HG02938 (cell line): ENCODE measurements around the gene TBC1D8.

ENCODE experiments used
- ATAC-seq: cut with Tn5 transposase; IDR thresholded peaks from one replicate; pipeline ENCODE4 v1.9.1; 2021; ENCODE audit warnings: mild to moderate bottlenecking, moderate library complexity; ENCODE audit not compliant: unreplicated experiment

Gene TBC1D8

GRCh38 chr2:101037161-101037755 is 113.9 kb downstream of the TBC1D8 start:
- ATAC-seq: no peak

- ATAC-seq: no peak
These were observed 114.6 kb downstream of the TBC1D8 start for GRCh38 chr2:101036562-101036961.

DNA sequence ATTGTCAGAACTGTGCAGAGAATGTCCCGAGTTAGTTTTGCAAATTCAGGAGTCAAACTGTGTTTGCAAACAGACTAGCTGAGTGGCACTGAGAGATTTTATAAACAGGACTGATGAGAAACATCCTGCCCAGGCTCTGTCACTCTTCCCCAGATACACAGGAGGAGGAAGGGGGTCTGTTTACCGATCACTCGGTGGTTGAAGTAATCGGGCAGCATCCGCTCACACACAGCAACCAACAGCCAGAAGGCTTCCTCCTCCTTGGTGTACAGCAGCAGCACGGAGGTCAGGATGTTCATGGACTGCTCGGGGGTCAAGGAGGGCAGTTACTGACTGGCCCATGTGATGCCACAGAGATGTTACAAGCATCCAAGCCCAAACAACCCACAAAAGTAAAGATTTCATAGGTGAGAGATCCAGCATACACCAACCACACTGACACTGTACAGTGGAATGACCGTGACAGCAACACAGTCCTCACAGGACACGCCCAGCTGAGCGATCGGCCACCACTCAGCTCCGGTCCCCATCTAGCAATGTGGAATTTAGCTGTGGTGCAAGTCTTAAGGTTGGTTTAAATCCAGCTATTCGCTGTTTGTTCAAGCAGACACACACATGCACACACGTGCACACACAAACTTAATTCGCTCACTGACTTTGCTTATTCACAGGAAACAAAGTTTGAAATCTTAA is 119.0 kb downstream of the TBC1D8 start:
- no peak for ATAC-seq

GRCh38 chr2:101030866-101031554 is 120.2 kb downstream of the TBC1D8 start:
- no peak for ATAC-seq

- ATAC-seq: no peak
These were observed 123.3 kb downstream of the TBC1D8 start for GRCh38 chr2:101027852-101028251.

DNA sequence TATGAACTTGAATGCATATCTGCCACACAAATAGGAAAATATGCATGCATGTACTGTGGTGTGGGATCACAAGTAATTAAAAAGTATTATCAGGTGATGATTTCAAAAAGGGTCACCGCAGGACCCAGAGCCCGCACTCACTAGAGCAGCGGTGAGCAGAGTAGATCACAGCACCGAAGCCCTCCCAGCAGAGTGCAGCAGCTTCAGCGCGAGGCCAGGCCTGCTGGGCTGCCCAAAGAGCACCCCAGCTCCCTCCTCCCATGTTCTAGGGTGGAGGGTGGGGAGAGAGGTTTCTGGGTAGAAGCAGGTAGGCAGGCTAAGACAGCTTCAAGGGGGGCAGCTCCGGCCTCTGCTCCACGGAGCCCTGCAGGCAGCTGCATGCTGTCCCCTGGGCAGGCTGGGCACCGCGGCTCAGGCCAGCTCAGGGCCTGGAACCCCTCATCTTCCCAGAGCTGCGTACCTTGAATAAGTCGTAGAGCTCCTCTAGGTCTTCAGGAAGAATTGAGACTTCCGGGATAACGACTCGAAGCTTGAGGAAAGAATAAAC is 124.2 kb downstream of the TBC1D8 start:
- ATAC-seq: no peak

DNA sequence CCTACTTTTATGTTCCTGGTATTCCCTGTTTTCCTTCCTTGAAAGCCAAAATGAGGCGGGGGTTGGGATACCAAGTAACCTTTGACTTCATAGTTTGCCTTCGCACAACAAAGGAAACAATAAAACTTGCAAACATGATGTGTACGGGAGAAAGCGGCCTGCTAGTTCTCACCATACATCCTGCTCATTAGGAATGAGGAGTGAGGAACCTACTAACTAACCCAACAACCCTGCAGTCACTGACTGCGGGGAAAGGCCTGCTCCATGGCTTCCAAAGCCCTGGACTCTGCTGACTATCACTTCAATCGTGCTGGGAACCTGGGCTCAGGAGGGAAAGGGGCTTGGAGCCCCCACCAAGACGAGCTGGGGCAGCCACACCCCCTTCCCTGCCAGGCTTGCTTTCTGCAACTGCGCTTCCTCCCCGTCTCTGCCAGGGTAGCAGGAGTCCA is 124.9 kb downstream of the TBC1D8 start:
- ATAC-seq: no peak

DNA sequence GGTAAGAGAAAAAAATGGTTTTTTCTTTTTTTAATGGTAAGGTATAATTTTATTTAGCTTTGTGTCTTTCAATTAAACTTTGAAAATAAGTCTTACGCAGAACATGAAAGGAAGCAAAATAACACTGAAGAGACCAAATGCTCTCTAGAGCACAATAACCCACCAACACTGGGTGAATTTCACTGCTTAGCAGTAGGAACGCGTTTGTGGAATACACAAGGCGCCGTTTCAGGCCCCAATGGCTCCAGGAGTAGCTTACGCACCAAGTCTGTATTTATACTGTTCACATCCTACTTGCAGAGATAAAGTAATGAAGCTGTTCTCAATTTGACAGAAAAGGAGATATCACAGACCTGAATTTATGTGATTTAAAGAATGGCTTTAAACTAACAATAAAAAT is 125.6 kb downstream of the TBC1D8 start:
- ATAC-seq: no peak

- ATAC-seq: no peak
These were observed 127.7 kb downstream of the TBC1D8 start for GRCh38 chr2:101023327-101024107.

DNA sequence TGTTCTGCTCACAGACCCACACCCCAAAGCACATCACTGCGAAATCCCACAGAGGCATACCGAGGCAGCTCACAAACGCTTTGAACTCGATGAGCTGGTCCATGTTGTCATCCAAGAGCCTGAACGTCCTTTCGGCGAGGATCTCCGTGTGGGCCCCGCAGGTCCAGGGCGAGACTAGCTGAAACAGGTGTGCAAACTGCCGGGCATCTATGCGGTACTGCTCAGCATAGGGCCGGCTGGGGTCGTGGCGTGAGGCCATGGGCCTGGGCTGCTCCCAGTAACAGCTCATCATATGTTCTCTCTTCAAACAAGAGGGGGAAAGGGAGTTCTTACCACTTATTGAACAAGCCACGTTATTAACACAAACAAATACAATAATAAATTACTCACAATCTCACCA is 129.0 kb downstream of the TBC1D8 start:
- ATAC-seq: no peak

DNA sequence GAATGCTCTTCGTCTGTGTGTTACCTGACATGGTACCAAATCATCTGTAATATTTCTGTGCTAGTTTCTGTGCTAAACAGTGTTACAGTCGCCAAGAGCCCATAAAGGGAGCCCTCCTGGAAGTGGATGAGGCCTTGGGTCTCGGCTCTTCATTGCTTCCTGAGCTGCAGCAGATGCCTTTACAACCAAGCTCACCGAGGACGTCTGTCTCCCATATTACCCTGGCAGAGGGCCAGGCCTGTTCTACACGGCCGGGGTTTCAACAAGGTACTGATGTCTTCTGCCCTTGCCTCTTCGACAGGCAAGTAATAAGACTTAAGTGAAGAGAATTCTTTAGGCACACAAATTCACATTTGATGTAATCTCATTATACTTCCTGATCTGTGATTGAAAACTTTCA is 132.2 kb downstream of the TBC1D8 start:
- ATAC-seq: no peak

- no peak for ATAC-seq
These were observed 133.8 kb downstream of the TBC1D8 start for GRCh38 chr2:101017371-101017770.

- no peak for ATAC-seq
These were observed 136.8 kb downstream of the TBC1D8 start for GRCh38 chr2:101014264-101014857.

- ATAC-seq: no peak
These were observed 138.4 kb downstream of the TBC1D8 start for GRCh38 chr2:101012706-101013181.

GRCh38 chr2:101012054-101012705 is 139.0 kb downstream of the TBC1D8 start:
- ATAC-seq: peak; percentile 88

DNA sequence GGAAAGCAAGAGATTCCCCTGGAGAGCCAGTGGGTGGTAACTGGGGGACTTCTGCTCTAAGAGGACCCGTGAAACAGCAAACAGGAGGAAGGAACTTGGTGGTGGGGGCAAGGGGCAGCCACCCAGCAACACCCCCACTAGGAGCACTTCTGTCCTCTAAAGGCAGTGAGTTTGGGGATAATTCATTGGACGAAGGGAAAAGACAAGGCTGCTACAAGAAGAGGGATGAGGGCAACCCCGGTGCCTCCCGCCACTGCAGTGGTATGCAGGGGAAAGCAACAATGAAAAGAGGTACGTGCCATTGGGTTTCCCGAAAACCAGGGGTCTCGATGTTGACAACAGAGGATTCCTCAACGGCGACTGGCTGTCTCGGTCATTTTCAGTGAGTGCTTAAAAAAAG is 140.0 kb downstream of the TBC1D8 start:
- no peak for ATAC-seq

DNA sequence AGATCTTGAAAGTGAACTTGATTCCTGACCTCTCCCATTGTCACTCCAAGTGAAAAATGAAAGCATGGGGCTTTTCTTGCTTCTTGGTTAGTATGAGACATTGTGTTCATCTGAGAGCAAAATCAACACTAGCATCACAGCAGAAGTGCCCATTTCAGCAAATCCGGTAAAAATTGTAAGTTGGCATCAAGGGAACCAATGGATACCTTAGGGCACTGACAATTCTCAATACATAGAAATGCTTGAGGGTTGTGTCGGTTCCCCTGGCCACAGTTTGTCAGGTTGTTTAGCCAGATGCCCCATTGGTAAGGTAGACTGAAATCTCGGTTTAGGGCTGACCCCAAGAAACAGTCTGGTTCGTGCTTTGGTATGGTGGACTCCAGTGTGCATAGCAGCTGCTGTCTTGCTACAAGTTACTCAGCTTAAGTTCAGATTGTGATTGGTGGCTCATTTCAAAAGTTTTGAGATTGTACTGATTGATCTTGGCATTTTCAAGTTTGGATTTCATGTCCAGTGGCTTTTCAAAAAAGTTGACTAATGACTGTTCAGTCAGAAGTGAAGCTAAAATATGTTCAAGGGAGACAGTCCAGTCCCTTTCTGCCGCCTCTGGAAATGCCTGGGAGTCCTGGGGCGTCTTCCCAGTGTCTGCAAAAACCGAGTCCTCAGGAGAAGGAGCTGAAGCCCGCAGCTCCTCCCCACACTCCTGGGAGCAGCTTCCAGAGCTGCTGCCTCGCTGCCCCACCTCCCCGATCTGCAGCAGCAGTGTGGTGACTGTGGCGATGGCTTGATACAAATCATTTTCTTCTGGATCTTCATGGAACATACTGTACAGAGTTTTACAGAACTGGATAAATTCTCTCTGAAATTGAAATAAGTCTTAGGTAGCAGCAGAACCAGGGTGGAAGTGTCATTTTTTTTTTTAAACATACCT is 143.5 kb downstream of the TBC1D8 start:
- no peak for ATAC-seq

DNA sequence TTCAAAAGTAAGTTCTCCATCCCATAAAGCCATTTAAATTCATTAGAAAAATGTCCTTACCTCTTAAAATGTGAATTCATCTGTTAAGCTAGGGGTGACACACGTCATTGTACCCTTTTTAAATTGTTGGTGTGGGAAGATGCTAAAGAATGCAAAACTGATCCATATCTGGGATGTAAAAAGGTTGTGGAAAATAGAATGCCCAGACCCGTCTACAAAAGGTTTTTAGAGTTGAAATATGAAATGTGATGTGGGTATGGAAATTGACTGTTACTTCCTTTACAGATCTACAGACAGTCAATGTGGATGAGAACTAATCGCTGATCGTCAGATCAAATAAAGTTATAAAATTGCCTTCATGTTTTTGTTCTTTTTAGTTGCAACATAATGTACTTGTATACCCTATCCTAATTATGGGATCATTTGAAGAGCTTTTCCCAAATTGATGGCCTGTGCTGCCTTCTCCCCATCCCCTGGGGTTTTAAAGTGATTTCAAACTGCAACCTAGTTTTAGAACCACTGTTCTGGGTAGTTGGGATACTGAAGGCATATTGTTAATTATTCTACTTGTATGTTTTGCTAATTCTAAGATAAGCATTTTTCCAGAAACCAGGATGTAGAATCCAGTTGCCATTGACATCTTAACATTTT is 145.0 kb downstream of the TBC1D8 start:
- no peak for ATAC-seq
